Natural killer cell (primary cell): Measurements from ENCODE around the gene CDX1. TPM values are rescaled to one million over a fixed set of nuclear protein-coding genes. Genes with fewer than 3 reads are reported as not detected.

Experiments used
- ATAC-seq, 3 donors: fragments of 150-1000 bp in 2 of 3; fragments of 200-7000 bp in 1 of 3; cut with Tn5 transposase; 1 replicate in 1 of 3; 2 replicates in 2 of 3; pipeline ENCODE4 v1.10.0; 2021; ENCODE audit warnings: mild to moderate bottlenecking in 2 of 3, moderate library complexity in 2 of 3
- DNase-seq, 2 donors: peaks; one replicate each; pipeline versions ENCODE4 v3.0.0 to v3.0.0-alpha.2; 2013 to 2021; ENCODE audit warnings: mixed read lengths in 1 of 2
- H3K27ac ChIP-seq: one replicate; pipeline ENCODE4 v1.5.1; 2013; ENCODE audit warnings: mild to moderate bottlenecking, low read length
- H3K27me3 ChIP-seq: one replicate; pipeline ENCODE4 v1.6.1; 2013; ENCODE audit warnings: low read length; ENCODE audit not compliant: control insufficient read depth, insufficient read depth
- H3K36me3 ChIP-seq: one replicate; pipeline ENCODE4 v1.6.1; 2013; ENCODE audit warnings: low read length; ENCODE audit not compliant: control insufficient read depth, insufficient read depth
- H3K4me1 ChIP-seq: one replicate; pipeline ENCODE4 v1.6.1; 2013; ENCODE audit warnings: low read length; ENCODE audit not compliant: control insufficient read depth, insufficient read depth
- H3K4me3 ChIP-seq: one replicate; pipeline ENCODE4 v1.5.1; 2013; ENCODE audit warnings: low read length
- H3K9me3 ChIP-seq: one replicate; pipeline ENCODE4 v1.6.1; 2013; ENCODE audit warnings: low read length; ENCODE audit not compliant: control insufficient read depth, insufficient read depth
- H3K27ac Mint-ChIP-seq, 2 donors: one replicate each; pipeline ENCODE4 v1.8.0; 2022; ENCODE audit warnings: mild to moderate bottlenecking in 2 of 2, mixed read lengths in 2 of 2, moderate library complexity in 1 of 2
- H3K27me3 Mint-ChIP-seq, 2 donors: one replicate each; pipeline ENCODE4 v1.8.0; 2022; ENCODE audit warnings: low read depth in 2 of 2, mixed read lengths in 2 of 2
- H3K36me3 Mint-ChIP-seq: one replicate; pipeline ENCODE4 v1.8.0; 2022; ENCODE audit warnings: mixed read lengths
- H3K4me1 Mint-ChIP-seq, 2 donors: one replicate each; pipeline ENCODE4 v1.8.0; 2022; ENCODE audit warnings: mixed read lengths in 2 of 2
- H3K4me3 Mint-ChIP-seq: one replicate; pipeline ENCODE4 v1.8.0; 2022; ENCODE audit warnings: mild to moderate bottlenecking, moderate library complexity, mixed read lengths
- H3K9me3 Mint-ChIP-seq, 2 donors: one replicate each; pipeline ENCODE4 v1.8.0; 2022; ENCODE audit warnings: mixed read lengths in 2 of 2
- CTCF ChIP-seq: fragments of 200-600 bp; IDR thresholded peaks from one replicate; pipeline ENCODE4 v1.8.0; 2022; ENCODE audit warnings: antibody characterized with exemption
- WGBS: methylation state at CpG from one replicate; pipeline ENCODE4 v1.1.7; 2013; ENCODE audit warnings: missing lambda C conversion rate; ENCODE audit not compliant: insufficient coverage; 5-methylcytosine and 5-hydroxymethylcytosine counted together
- intact Hi-C: fragments of 100-400 bp; cut with micrococcal nuclease; formaldehyde crosslinking; loops from one replicate; pipeline ENCODE4 v1.14.2; 2022
- total RNA-seq, 4 donors: library from RNA; stranded (reverse); fragments of 120-200 nt in 1 of 4; gene quantifications; one replicate each; pipeline versions ENCODE4 v1.2.3 to v1.2.4, GENCODE V29; 2013 to 2022

The CDX1 gene
- total RNA-seq, 3 donors from 2014 or later (not counting 1 experiment from before 2014, with no cell fraction given) = not detected

- Histone ChIP-seq H3K9me3 (no peaks in the 10 kb centered on the region), H3K4me1 (peaks cover 8% of the 10 kb centered on the region), H3K27me3 (no peaks in the 10 kb centered on the region), H3K36me3 (no peaks in the 10 kb centered on the region), H3K4me3 (no peak overlapping the region), H3K27ac (no peak overlapping the region)
- peaks cover 4 to 5% of the 10 kb centered on the region in 2 donors for H3K4me1 Mint-ChIP-seq
- H3K4me3 Mint-ChIP-seq = no peak overlapping the region
- no peak for DNase-seq
- no peak overlapping the region for H3K27ac Mint-ChIP-seq
- TF ChIP-seq CTCF = no peak
- intact Hi-C loops = no loop called here
- H3K27me3 Mint-ChIP-seq = no peaks in the 10 kb centered on the region
- H3K36me3 Mint-ChIP-seq = no peaks in the 10 kb centered on the region
- no peak for ATAC-seq
- WGBS = 70% methylated on average over 10 of the region's 10 CpGs
- no peaks in the 10 kb centered on the region for H3K9me3 Mint-ChIP-seq
Observed at GRCh38 chr5:150119421-150120061, 47.0 kb upstream of the CDX1 start.

- intact Hi-C loops = no loop called here
- ATAC-seq = no peak
- H3K27ac Mint-ChIP-seq = no peak overlapping the region
Observed at GRCh38 chr5:150120062-150120441, 46.5 kb upstream of the CDX1 start.

GRCh38 chr5:150120617-150121447, 45.7 kb upstream of the CDX1 start:
- Mint-ChIP-seq H3K27me3 (no peaks in the 10 kb centered on the region), H3K36me3 (no peaks in the 10 kb centered on the region), H3K9me3 (no peaks in the 10 kb centered on the region), H3K4me1 (peaks cover 4 to 5% of the 10 kb centered on the region in 2 donors), H3K27ac (no peak overlapping the region), H3K4me3 (no peak overlapping the region)
- Histone ChIP-seq H3K27me3 (no peaks in the 10 kb centered on the region), H3K36me3 (no peaks in the 10 kb centered on the region), H3K27ac (no peak overlapping the region), H3K9me3 (no peaks in the 10 kb centered on the region), H3K4me3 (no peak overlapping the region), H3K4me1 (peaks cover 8% of the 10 kb centered on the region)
- no peak for TF ChIP-seq CTCF
- ATAC-seq (no peak), DNase-seq (no peak)
- 90% methylated on average over 19 of the region's 19 CpGs for WGBS
- intact Hi-C loops = no loop called here

More at GRCh38 chr5:150120062-150120441, 46.5 kb upstream of the CDX1 start:
- Histone ChIP-seq H3K36me3 (no peaks in the 10 kb centered on the region), H3K27ac (no peak overlapping the region), H3K4me1 (peaks cover 8% of the 10 kb centered on the region), H3K27me3 (no peaks in the 10 kb centered on the region), H3K9me3 (no peaks in the 10 kb centered on the region), H3K4me3 (no peak overlapping the region)
- TF ChIP-seq CTCF = no peak
- Mint-ChIP-seq H3K36me3 (no peaks in the 10 kb centered on the region), H3K4me3 (no peak overlapping the region), H3K4me1 (peaks cover 4 to 5% of the 10 kb centered on the region in 2 donors), H3K27me3 (no peaks in the 10 kb centered on the region), H3K9me3 (no peaks in the 10 kb centered on the region)
- WGBS = 100% methylated on average over 3 of the region's 3 CpGs
- no peak for DNase-seq
